ENCODE data around the gene MXI1.
A peak's percentile ranks its signal among the peaks of the same experiment; 100 is the strongest.

MXI1 gene

DNA sequence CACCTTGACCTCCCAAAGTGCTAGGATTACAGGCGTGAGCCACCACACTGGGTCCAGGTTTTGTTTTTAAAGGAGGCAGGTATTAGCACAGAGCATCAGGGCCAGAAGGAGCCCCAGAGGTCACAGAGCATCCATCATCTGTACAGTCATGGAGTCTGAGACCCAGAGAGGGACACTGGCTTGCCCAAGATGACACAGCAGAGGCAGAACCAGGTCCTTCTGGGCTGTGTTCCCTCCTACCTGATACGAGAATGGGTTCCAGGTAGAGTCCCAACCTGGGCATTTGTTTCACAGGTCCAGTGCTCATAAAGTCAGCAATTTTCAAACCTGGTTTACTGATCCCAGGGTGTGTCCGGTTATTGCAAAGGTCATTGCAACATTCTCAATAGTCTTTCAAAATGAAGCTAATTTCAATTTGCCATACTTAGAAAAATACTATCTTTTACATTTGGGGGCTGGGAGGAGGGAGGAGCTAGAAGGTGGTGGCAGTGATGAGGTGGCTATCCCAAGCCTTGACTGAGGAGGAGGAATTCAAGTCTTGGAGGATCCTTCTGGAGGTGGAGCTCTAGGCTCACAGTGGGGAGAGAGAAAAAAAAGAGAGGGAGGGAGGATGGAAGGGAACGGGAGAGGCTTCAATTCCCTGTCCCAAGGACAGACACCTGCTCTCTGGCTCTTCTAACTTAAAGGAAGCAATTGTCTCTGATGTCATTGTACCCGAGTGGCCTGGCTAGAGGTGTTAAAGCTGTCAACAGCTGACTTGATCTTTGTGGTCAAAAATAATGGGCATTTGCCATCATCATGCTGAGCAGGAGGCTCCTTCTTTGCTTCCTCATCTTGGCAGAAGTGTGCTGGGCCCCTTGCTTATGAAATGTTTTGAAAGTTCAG, 8.1 kb downstream of the MXI1 start:
- no peak for DNase-seq (ENCODE audit: low read depth, low spot score)

DNA sequence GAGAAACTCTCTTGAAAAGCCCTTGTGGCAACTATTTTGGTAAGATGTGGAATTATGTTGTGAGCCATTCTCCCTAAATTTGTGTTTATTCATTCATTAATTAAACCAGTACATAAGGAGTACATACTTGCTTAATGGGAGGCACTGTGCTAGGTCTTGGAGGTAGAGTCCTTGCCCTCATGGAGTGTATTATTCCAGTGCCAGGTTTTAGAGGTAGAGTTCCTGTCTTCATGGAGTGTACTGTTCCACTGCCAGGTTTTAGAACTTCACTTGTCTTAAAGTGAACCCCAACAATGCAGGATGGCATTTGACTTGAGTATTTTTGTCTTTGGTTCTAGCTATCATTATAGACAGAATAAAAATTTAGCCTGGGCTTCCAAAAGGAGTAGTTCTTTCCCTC, 8.8 kb downstream of the MXI1 start:
- DNase-seq (ENCODE audit: low read depth, low spot score): no peak

DNA sequence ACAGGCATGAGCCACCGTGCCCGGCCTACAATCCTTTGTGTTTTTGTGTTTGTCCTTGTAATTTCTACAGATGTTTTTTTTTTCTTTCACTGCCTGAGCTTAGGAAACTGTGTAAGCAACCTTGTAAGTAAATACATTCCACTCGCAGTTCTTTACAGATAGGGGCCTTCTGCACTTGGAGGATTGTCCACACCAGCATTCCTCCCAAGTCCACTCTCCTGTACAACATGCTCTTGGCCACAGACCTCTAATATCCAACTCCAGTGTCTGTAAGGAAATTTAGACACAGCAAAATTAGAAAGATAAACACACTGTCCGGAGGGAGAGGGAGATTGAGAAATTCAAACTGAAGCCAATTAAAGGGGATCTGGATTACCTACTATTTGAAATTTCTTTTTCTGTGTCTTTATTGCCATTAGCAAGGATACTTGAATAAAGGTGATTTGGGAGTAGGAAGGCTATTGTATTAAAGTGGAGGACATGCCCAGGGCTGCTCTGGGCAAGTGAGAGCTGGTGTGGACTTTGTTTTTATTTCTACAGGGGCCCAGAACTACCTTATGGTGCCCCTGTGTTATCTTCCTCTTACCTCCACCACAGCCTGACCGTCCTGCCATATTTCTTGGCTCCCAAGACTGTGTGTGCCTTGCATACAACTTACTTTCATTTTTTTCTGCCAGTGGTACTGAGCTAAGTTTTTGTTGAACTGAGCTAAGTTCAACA, 9.7 kb downstream of the MXI1 start:
- DNase-seq (ENCODE audit: low read depth, low spot score): no peak

DNA sequence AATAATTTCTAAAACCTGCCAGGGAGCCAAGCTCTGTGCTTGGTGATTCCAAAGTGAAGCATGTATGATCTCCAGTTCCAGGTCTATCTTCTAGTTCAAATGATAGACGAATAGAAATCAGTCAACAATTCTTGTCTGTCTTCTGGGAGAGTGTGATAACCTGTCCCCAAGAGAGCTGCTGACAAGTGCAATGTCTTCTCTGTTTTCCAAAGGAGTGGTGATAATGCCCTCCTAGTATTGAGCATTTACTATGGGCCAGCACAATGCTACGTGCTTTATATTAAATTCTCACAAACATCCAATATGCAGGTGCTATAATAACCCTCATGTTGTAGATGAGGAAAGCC, 10.2 kb downstream of the MXI1 start:
- no peak for DNase-seq (ENCODE audit: low read depth, low spot score)

DNA sequence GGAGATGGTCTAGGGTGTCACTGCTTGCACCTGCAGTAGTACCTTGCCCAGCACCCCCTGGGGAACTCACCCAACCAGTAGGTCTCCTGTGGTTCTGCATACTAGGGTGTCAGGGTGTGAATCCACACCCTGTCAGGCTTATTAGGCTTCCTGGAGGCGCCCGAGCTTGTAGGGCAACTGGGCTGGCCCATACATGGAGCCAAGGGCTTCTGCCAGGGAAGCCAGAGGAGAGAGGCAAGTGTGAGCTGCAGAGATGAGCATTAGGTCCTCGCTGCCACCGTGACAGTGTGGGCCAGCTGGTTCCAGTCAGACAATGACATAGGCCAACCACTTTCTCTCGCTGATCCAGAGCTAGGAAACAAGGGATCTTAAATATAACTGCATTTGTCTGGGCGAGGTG, 11.2 kb downstream of the MXI1 start:
- no peak for DNase-seq (ENCODE audit: low read depth, low spot score)

DNA sequence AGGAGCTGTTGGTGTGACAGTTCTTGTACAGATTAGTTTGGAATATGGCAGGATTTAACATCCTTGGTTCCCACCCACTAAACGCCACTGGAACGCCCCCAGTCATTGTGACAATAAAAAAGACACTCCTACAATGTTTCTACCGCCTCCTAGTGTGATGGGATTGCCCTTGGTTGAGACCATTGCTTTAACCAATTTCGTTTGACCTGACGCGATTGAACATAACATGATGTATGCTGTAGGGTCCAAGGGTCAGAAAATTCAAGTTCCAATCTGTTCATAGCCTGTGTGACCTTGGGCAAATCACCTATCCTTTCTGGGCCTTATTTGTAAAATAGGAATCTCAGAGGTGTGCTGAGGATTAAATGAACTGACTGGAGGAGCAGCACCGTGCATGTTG, 12.5 kb downstream of the MXI1 start:
- no peak for DNase-seq (ENCODE audit: low read depth, low spot score)

DNA sequence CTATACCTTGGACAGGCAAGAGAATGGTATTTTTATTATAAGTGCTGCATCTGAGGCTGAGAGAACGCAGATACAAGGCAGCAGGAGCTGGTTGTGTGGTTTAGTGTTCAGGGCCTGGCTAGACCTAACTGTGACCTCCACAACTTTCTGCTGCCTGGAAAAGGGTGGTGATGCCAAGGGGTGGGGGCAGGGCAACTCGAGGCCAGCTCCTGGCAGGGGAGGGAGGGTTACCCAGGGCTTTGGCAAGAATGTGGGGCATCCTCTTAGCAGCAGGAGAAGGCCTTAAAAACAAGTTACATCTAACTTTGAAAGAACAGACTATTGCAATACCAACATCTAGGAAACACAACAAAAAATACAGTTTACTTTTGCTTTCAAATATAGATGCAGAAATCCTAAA, 13.0 kb downstream of the MXI1 start:
- DNase-seq (ENCODE audit: low read depth, low spot score): no peak

DNA sequence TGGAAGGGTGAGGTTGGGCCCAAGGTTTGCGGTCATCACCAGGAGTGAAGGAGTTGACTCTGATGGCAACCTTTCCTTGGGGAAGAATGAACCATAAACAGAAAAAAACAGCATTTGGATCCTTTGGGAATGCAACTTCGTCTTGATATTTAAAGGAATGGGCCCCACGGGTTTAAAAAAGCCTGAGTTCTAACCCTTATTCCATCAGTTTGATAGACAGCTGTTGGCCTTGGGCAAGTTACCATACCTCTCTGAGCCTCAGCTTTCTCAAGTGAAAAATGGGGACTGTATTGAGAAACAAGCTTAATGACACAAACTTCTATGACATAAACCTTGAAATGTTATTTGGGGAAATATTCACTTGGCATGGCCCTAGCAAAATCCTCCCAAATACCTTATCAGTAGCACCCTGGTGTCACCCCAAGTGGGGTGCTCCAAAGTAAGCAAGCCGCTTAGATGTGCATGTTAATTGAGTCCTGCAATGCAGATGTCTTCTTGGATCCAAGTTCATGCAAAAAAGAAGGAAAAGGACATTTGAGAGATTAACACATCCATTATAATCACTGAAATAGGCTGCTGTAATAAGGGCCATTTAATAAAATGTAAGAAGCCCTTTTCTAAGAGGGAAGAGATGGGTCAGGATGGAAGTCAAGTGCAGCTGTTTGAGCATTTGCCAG, 13.8 kb downstream of the MXI1 start:
- no peak for DNase-seq (ENCODE audit: low read depth, low spot score)

DNA sequence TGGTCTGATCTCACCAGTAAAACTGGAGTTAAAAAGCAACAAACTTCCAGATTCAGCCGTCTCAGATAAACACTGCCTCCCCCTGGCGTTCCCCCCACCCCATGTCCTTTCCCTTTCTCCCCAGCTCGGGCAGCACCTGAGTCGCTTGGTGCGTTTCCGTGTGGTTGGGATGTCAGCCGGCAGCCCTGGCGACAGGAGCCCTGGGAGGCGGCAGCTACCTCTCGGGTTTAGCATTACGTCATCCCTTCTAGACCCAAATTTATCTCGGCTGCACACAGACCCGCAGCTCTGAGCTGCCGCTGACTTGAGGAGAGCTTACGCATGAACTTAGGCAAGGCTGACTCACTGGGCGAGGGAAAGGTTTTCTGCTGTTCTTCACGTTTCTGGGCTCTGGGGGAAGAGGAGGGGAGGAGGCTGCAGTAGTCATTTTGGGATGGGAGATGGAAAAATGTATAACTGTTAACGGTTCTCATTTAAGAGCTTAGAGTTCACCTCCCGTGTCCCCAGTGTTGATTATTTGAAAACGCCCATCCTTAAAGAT, 14.4 kb downstream of the MXI1 start:
- DNase-seq (ENCODE audit: low read depth, low spot score): peak; percentile 65

DNA sequence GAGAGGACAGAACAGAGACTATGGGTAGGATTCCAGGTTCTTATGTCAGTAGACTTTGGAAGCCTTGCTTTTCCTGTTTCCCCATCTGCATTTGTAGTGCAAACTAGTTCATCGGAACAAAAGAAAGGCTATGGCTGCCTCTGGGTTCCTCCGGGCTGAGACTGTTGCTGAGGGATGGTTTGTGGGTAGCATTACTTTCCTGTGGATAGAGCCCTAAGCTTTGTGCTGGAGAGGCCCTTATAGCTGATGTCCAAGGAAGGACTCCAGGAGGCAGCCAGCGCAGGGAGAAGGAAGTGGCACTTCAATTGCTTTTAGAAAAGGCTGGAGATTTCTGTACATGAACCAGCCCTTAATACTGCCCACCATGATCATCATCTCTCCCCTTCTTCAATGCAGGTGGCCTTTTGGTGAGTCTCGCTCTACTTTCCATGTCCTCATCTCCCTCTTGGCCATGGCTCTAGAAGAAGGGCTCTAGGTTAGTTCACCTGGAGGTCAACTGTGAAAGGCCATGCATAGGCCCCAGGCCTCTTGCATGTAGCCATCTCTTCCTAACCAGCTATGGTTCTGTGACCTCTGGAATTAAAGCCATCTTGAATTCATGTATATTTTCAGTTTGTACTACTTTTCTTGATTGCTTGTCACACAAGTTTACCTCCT, 15.4 kb downstream of the MXI1 start:
- DNase-seq (ENCODE audit: low read depth, low spot score): no peak

DNA sequence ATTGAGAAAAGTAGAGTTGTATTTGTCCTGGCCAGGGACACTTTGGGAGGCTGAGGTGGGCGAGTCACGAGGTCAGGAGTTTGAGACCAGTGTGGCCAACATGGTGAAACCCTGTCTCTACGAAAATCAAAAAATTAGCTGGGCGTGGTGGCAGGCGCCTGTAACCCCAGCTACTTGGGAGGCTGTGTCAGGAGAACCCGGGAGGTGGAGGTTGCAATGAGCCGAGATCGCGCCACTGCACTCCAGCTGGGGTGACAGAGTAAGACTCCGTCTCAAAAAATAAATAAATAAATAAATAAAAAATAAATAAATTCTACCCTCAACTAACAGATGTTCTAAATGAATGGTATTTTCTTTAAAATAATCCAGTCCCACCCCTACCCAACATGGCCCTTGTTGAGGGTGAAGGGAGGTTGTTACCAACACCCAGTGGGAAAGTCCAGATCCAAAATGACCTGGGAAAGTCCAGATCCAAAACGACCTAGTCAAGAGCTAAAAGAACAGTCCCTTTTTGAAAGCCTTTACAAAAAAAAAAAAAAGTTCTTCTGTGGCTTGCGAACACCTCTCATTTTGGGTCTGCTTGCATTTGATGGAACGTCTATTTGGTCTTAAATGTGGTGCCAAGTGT, 16.0 kb downstream of the MXI1 start:
- DNase-seq (ENCODE audit: low read depth, low spot score): no peak

DNA sequence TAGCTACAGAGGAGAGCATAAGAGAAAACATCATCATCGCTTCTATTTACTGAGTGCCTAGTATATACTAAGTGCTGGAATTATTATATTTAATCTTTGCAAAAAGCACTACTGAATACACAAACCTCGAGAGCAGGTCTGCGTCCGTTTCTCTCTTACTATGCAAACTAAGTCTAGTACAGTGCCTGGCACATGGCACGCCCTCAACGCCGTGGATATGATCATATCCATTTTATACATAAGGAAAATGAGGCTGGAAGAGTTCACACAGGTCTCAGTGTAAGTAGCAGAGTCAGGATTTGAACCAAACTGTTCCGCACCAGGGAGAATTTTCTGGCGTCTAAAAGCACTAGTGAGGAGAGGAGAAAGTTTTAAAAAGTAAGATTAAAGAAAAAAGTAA, 17.6 kb downstream of the MXI1 start:
- DNase-seq (ENCODE audit: low read depth, low spot score): no peak

DNA sequence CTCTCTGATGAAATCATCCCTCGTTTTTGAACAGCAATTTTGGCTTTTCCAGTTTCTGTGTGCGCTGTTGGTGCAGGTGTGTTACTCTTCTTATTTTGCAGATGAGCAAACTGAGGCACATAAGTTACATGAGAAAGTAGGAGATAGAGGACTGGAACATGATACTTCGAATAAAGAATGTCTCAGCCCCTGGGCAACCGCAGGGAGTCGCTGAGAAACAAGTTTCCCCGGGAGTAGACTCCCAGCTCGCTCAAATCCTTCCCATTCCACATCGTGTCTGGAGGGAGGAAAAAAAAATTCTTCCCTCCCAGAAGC, 18.0 kb downstream of the MXI1 start:
- no peak for DNase-seq (ENCODE audit: low read depth, low spot score)

DNA sequence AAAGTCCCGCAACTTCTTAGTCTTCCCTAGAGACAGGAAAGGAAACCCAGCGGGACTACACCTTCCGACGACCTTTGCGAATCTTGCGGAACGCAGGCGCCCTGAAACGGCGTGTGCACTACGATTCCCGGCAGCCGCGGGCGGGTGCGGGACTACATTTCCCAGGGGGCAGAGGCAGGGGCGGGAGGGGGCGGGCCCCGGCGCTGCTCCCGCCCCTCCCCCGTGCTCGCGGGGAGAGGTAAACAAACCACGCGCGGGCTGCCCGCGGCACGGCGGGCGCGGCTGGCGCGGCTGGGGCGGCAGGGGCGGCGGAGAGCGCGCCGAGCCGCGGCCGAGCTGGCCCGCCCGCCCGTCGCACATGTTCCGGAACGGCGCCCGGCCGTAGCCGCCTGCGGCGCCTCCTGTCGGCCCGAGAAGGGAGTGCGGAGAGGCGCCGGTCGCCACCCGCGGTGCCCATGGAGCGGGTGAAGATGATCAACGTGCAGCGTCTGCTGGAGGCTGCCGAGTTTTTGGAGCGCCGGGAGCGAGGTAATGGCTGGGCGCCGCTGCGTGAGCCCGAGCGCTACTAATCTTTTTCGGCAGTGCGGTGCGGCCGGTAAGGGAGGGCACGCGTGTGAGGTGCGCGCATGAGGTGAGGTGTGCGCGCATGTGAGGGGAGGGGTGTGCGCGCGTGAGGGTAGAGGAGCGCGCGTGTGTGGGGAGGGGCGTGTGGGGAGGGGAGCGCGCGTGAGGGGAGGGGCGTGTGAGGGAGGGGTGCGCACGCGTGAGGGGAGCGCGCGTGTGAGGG, 18.5 kb downstream of the MXI1 start:
- DNase-seq (ENCODE audit: low read depth, low spot score): peak; percentile 69

DNA sequence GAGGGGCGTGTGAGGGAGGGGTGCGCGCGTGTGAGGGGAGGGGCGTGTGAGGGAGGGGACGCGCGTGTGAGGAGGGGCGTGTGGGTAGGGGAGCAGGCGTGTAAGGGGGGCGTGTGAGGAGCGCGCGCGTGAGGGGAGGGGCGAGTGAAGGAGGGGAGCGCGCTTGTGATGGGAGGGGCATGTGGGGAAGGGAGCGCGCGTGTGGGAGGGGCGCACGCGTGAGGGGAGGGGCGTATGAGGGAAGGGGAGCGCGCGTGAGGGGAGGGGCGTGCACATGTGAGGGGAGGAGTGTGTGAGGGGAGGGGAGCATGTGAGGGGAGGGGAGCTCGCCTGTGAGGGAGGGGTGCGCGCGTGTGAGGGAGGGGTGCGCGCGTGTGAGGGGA, 19.1 kb downstream of the MXI1 start:
- peak; percentile 81 for DNase-seq (ENCODE audit: low read depth, low spot score)

DNA sequence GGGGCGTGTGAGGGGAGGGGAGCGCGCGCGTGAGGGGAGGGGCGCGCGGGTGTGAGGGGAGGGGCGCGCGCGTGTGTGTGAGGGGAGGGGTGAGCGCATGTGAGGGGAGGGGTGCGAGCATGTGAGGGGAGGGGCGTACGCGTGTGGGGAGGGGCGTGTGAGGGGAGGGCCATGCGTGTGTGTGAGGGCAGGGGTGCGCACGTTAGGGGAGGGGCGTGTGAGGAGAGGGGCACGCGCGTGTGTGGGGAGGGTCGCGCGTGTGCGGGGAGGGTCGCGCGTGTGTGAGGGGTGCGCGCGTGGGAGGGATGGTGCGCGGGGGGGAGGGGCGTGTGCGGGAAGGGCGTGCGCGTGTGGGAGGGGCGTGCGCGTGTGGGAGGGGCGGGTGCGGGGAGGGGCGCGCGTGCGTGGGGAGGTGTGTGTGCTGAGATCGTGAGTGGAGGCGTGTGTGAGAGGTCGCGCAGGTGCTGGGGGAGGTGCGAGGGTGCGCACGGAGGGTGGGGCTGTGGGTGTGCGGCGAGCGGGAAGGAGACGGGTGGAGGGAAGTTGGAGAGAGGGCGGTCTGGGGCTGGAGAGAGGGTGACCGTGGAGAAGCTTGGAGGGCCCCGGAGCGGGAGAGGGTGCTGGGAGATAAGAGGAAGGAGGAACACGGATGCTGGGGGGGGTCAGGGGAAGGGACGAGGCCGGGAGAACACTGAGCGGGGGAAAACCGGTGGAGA, 19.7 kb downstream of the MXI1 start:
- no peak for DNase-seq (ENCODE audit: low read depth, low spot score)

DNA sequence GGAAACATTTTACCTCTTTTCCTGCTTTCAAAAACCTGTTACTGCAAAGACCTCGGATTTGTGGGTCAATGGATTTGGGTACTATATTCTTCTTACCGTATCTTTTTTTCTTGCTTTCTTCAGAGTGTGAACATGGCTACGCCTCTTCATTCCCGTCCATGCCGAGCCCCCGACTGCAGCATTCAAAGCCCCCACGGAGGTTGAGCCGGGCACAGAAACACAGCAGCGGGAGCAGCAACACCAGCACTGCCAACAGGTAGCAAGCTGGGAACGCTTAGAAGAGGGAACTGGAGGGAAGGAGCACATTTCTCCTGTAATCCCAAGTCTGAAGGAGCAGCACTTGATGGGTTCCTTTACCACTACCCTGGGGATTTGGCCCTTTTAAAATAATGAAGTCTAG, 20.7 kb downstream of the MXI1 start:
- DNase-seq (ENCODE audit: low read depth, low spot score): no peak

DNA sequence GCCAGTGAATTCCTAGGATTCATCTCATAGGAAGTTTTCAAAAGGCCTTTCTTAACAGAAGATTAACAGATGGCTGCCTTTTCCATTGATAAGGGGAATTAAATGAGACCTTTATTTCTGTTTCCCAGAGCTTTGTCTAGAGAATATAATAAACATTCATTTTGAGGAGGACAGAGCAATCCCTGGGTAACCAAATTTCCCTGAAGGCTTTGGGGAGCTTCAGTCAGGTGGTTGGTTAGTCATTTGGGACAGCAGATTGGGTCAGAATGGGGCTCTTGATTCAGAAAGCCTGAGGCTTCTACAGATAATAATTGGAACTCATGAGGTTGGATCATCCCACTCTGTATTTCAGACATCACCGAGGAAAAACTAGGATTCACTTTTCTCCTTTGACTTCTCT, 21.8 kb downstream of the MXI1 start:
- no peak for DNase-seq (ENCODE audit: low read depth, low spot score)

DNA sequence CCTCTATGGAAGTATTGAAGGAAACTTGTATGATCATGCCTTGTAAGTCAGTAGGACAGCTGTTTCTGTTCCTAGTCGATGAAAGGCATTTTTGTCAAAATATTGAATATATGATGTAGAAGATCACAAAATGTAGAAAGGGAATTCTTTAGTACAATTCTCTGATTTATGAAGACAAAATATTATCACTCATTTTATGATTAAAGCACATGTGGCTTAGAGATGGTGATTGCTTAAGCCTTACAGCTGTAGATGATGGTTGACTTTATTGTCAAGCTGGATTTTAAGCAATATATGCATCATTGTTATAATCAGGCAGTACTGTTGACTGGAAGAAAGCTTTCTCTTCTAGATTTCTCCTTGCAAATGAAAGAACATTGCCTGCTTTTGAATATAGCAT, 26.4 kb downstream of the MXI1 start:
- no peak for DNase-seq (ENCODE audit: low read depth, low spot score)

DNA sequence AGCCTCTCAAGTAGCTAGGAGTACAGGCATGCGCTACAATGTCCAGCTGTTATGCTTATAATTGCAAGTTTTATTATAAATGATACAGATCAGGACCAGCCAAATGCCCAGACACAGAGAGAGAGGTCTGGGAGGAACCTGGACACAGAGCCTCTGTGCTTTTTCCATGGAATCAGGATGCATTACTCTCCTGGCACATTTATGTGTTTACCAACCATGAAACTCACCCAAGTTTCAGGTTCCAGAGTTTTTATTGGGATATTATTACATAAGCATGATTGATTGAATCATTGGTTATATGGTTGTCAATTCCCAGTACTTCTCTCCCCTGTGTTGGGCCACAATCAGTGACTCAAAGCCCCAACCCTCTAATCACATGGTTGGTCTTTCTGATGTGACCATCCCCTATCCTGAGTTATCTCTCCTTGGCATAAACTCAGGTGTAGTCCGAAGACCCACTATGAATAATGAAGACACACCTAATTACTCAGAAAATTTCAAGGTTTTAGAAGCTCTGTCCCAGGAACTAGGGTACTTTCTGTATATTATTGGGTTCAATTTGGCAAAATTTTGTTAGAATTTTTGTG, 30.6 kb downstream of the MXI1 start:
- DNase-seq (ENCODE audit: low read depth, low spot score): no peak

Measured in brain pericyte (primary cell).